Kidney (tissue), 14 donors: ENCODE data around the gene TCP11L2. TPM values are rescaled to one million over a fixed set of nuclear protein-coding genes. Genes with fewer than 3 reads are reported as not detected.

ENCODE experiments used
- DNase-seq, 5 donors: peaks; one replicate each; pipeline ENCODE4 v3.0.0-alpha.2; 2013 to 2020
- FAIRE-seq: peaks from 2 replicates; lab custom pipeline; 2012; peaks lifted over from hg19 to GRCh38; lab: Jason Lieb, UNC
- H3K27ac ChIP-seq, 2 donors: one replicate each; pipeline ENCODE4 v1.7.0; 2013; ENCODE audit warnings: low read depth in 2 of 2, low read length in 2 of 2, inconsistent platforms in 1 of 2
- H3K27me3 ChIP-seq: one replicate; pipeline ENCODE4 v1.7.1; 2013; ENCODE audit warnings: low read length, inconsistent platforms; ENCODE audit not compliant: control insufficient read depth, insufficient read depth
- H3K36me3 ChIP-seq, 3 donors: one replicate each; pipeline versions ENCODE4 v1.7.0 to v1.7.1; 2013; ENCODE audit warnings: low read length in 3 of 3, control low read depth in 1 of 3, inconsistent platforms in 1 of 3; ENCODE audit not compliant: insufficient read depth in 3 of 3, control insufficient read depth in 2 of 3
- H3K4me1 ChIP-seq, 3 donors: one replicate each; pipeline versions ENCODE4 v1.7.0 to v1.7.1; 2013; ENCODE audit warnings: low read length in 3 of 3, inconsistent platforms in 1 of 3, low read depth in 1 of 3; ENCODE audit not compliant: control insufficient read depth in 2 of 3, insufficient read depth in 2 of 3
- H3K4me3 ChIP-seq, 3 donors: one replicate each; pipeline versions ENCODE4 v1.7.0 to v1.8.1; 2013; ENCODE audit warnings: low read length in 3 of 3, control low read depth in 1 of 3, inconsistent platforms in 1 of 3
- H3K9ac ChIP-seq, 3 donors: one replicate each; pipeline versions ENCODE4 v1.7.0 to v1.7.1; 2013; ENCODE audit warnings: low read length in 3 of 3, control low read depth in 1 of 3, inconsistent platforms in 1 of 3
- H3K9me3 ChIP-seq, 3 donors: one replicate each; pipeline versions ENCODE4 v1.7.0 to v1.7.1; 2013; ENCODE audit warnings: low read length in 3 of 3, control low read depth in 1 of 3, inconsistent platforms in 1 of 3; ENCODE audit not compliant: control insufficient read depth in 2 of 3, insufficient read depth in 1 of 3
- CTCF ChIP-seq: IDR thresholded peaks from 3 replicates; pipeline ENCODE4 v1.5.1; 2012; ENCODE audit warnings: mild to moderate bottlenecking, moderate library complexity, borderline replicate concordance; ENCODE audit not compliant: insufficient read depth; ENCODE audit errors: extremely low read depth
- intact Hi-C: fragments of 100-400 bp; cut with DNase I; formaldehyde crosslinking; loops from one replicate; pipeline ENCODE4 v1.11.1; 2022
- polyA plus RNA-seq: library from polyadenylated mRNA; stranded (reverse); fragments of 350-450 nt; fragmentation: Illumina TruSeq; extraction: RNeasy Lipid Tissue Mini Kit (QIAGEN cat#74804); gene quantifications from one replicate; pipeline ENCODE4 v1.2.3, GENCODE V29; 2014; ENCODE audit warnings: low read depth, low replicate concordance; ENCODE audit not compliant: insufficient read depth
- total RNA-seq: library from RNA; stranded (reverse); fragmentation: NEBNext Ultra II Directional; extraction: Animal tissue kit (Norgen Biotek cat#: 25700); gene quantifications from one replicate; pipeline ENCODE4 v1.2.1, GENCODE V29; 2021
- donor health status: control.
- donor health status: control.
- donor health status: control.
- donor health status: control.
- donor health status: control.
- donor health status: DM: yes; HTN: yes; CAD: no.
- donor health status: Normal renal cell carcinoma (clear cell type).

TCP11L2 gene
- total and polyA plus RNA-seq, 2 donors from 2014 or later = 2.3 to 34.5 TPM

GRCh38 chr12:106274575-106275121 lies 27.9 kb upstream of the TCP11L2 start:
- no peak overlapping the region for H3K9ac ChIP-seq
- peak in 2 of 5 donors; percentile 70 to 72 for DNase-seq
- intact Hi-C loops = no loop called here
- H3K9me3 ChIP-seq = no peaks in the 10 kb centered on the region
- peaks cover 0 to 12% (median 10%) of the 10 kb centered on the region in 3 donors for H3K4me1 ChIP-seq
- TF ChIP-seq CTCF = no peak
- no peak overlapping the region for H3K4me3 ChIP-seq
- H3K27me3 ChIP-seq = no peaks in the 10 kb centered on the region
- H3K36me3 ChIP-seq = no peaks in the 10 kb centered on the region
- no peak for FAIRE-seq
- H3K27ac ChIP-seq = peak overlapping the region in 1 of 2 donors; percentile 59

DNA sequence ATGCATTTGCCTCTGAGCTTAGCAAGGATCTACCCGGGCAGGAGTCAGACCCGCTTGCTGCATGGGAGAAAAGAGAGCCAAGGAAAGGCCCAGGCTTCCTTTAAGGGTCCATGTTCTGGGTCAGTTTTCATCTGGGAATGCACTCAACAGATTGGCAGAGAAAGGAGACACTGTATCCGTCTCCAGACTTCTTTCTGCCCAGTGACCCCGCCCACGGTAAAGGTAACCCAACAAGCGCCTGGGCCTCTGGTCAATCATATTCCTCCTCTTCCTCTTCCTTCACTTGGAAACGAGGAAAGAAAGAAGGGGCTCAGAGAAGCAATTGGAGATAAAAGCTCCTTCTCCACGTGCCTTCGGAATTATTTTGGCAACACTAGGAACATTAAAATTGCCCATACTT lies 27.1 kb upstream of the TCP11L2 start:
- H3K4me1 ChIP-seq = peaks cover 0 to 12% (median 10%) of the 10 kb centered on the region in 3 donors
- no peaks in the 10 kb centered on the region for H3K27me3 ChIP-seq
- DNase-seq = no peak
- no peaks in the 10 kb centered on the region for H3K36me3 ChIP-seq
- H3K27ac ChIP-seq = no peak overlapping the region
- FAIRE-seq = no peak
- H3K4me3 ChIP-seq = no peak overlapping the region
- intact Hi-C loops = no loop called here
- TF ChIP-seq CTCF = no peak
- H3K9me3 ChIP-seq = no peaks in the 10 kb centered on the region
- no peak overlapping the region for H3K9ac ChIP-seq

DNA sequence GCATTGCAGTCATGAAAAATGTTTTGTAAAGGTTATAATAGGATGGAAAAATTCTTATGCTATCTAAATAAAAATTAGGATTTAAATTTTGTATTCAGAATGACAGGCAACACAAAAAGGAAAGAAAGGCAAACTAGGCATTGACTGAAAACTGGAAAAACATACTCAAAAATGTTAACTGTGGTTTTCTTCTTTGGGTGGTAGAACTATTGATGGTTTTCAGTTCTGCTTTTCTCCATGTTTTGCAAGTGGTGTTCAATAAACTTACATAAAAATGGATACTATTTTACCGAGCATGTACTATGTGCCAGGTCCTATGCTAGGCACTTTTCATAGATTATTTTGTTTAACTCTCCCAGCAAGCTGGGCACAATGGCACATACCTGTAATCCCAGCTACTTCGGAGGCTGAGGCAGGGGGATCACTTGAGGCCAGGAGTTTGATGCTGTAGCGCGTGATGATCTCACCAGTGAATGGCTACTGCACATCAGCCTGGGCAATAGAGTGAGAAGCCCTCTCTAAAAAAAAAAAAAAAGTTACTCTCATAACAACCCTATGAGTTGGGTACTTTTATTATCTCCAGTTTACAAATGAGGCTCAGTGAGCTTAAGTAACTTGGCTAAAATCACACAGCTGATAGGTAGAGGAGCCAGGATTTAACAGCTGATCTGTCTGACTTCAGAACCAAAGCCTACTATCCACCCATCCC lies 26.3 kb upstream of the TCP11L2 start:
- Histone ChIP-seq H3K4me3 (no peak overlapping the region), H3K9me3 (no peaks in the 10 kb centered on the region), H3K9ac (no peak overlapping the region), H3K4me1 (peaks cover 0 to 12% (median 10%) of the 10 kb centered on the region in 3 donors), H3K27ac (no peak overlapping the region), H3K27me3 (no peaks in the 10 kb centered on the region), H3K36me3 (no peaks in the 10 kb centered on the region)
- no peak for TF ChIP-seq CTCF
- FAIRE-seq (no peak), DNase-seq (no peak)
- intact Hi-C loops = no loop called here
